ENCODE results near the gene SEM1.

The SEM1 gene

GRCh38 chr7:96686305-96686704 lies 23.3 kb downstream of the SEM1 start:
- DNase-seq (ENCODE audit: extremely low read depth, low read depth) = no peak
- TF ChIP-seq CTCF (IDR thresholded peaks at IDR 0.05; ENCODE audit: low read depth, low read length) = no peak

GRCh38 chr7:96685755-96686154 lies 23.9 kb downstream of the SEM1 start:
- no peak for TF ChIP-seq CTCF (IDR thresholded peaks at IDR 0.05; ENCODE audit: low read depth, low read length)
- DNase-seq (ENCODE audit: extremely low read depth, low read depth) = no peak

- TF ChIP-seq CTCF (IDR thresholded peaks at IDR 0.05; ENCODE audit: low read depth, low read length) = no peak
- no peak for DNase-seq (ENCODE audit: extremely low read depth, low read depth)
Measured at GRCh38 chr7:96685353-96685752, 24.3 kb downstream of the SEM1 start.

GRCh38 chr7:96679886-96680285 lies 29.8 kb downstream of the SEM1 start:
- DNase-seq (ENCODE audit: extremely low read depth, low read depth) = no peak
- no peak for TF ChIP-seq CTCF (IDR thresholded peaks at IDR 0.05; ENCODE audit: low read depth, low read length)

GRCh38 chr7:96676919-96677318 lies 32.7 kb downstream of the SEM1 start:
- no peak for TF ChIP-seq CTCF (IDR thresholded peaks at IDR 0.05; ENCODE audit: low read depth, low read length)
- DNase-seq (ENCODE audit: extremely low read depth, low read depth) = no peak

GRCh38 chr7:96675548-96675947 lies 34.1 kb downstream of the SEM1 start:
- no peak for DNase-seq (ENCODE audit: extremely low read depth, low read depth)

GRCh38 chr7:96674565-96674964 lies 35.1 kb downstream of the SEM1 start:
- no peak for DNase-seq (ENCODE audit: extremely low read depth, low read depth)
- no peak for TF ChIP-seq CTCF (IDR thresholded peaks at IDR 0.05; ENCODE audit: low read depth, low read length)

More at GRCh38 chr7:96675548-96675947, 34.1 kb downstream of the SEM1 start:
- TF ChIP-seq CTCF (IDR thresholded peaks at IDR 0.05; ENCODE audit: low read depth, low read length) = no peak
